Hepatocyte (in vitro differentiated cells): ENCODE measurements around the gene SNRNP27. TPM values are rescaled to one million over a fixed set of nuclear protein-coding genes. Genes with fewer than 3 reads are reported as not detected.

Source experiments
- DNase-seq: peaks from one replicate; pipeline ENCODE4 v3.0.0-alpha.2; 2016; ENCODE audit warnings: low spot score
- H2AFZ ChIP-seq: fragments of 200-600 bp; sonication (generic); 2 replicates; pipeline ENCODE4 v1.6.0; 2016; ENCODE audit warnings: antibody characterized with exemption, mild to moderate bottlenecking
- H3K27ac ChIP-seq: fragments of 200-600 bp; sonication (generic); 2 replicates; pipeline ENCODE4 v1.5.1; 2016; ENCODE audit warnings: mild to moderate bottlenecking
- H3K27me3 ChIP-seq: fragments of 200-600 bp; sonication (generic); 2 replicates; pipeline ENCODE4 v1.6.1; 2016
- H3K36me3 ChIP-seq: fragments of 200-600 bp; sonication (generic); replicated peaks from 2 replicates; pipeline ENCODE4 v1.5.1; 2016; ENCODE audit warnings: low read depth; ENCODE audit not compliant: insufficient read depth
- H3K4me1 ChIP-seq: fragments of 200-600 bp; sonication (generic); 2 replicates; pipeline ENCODE4 v1.5.1; 2016; ENCODE audit warnings: mild to moderate bottlenecking, moderate library complexity; ENCODE audit not compliant: insufficient read depth
- H3K4me2 ChIP-seq: fragments of 200-600 bp; sonication (generic); 2 replicates; pipeline ENCODE4 v1.6.0; 2016
- H3K4me3 ChIP-seq: fragments of 200-600 bp; sonication (generic); 2 replicates; pipeline ENCODE4 v1.5.1; 2016; ENCODE audit warnings: mild to moderate bottlenecking
- H3K79me2 ChIP-seq: fragments of 200-600 bp; sonication (generic); 2 replicates; pipeline ENCODE4 v1.6.0; 2017; ENCODE audit warnings: mild to moderate bottlenecking
- H3K9me2 ChIP-seq: fragments of 200-600 bp; sonication (generic); replicated peaks from 2 replicates; pipeline ENCODE4 v1.6.0; 2017; ENCODE audit warnings: mild to moderate bottlenecking; ENCODE audit not compliant: insufficient read depth
- H3K9me3 ChIP-seq: fragments of 200-600 bp; sonication (generic); 2 replicates; pipeline ENCODE4 v1.5.1; 2016; ENCODE audit warnings: low read depth, mild to moderate bottlenecking
- H4K20me1 ChIP-seq: fragments of 200-600 bp; sonication (generic); 2 replicates; pipeline ENCODE4 v1.6.0; 2016; ENCODE audit warnings: mild to moderate bottlenecking; ENCODE audit not compliant: insufficient read depth, poor library complexity, severe bottlenecking
- EZH2 ChIP-seq: fragments of 200-600 bp; sonication (generic); IDR thresholded peaks from 2 replicates; pipeline ENCODE4 v1.6.1; 2016; ENCODE audit warnings: antibody characterized with exemption, mild to moderate bottlenecking, borderline replicate concordance
- EZH2phosphoT487 ChIP-seq: fragments of 200-600 bp; sonication (generic); IDR thresholded peaks from one replicate; pipeline ENCODE4 v1.6.1; 2018; ENCODE audit warnings: antibody characterized with exemption, mild to moderate bottlenecking, low read depth, moderate library complexity; ENCODE audit not compliant: unreplicated experiment, severe bottlenecking
- WGBS: methylation state at CpG from one replicate; pipeline ENCODE4 v1.1.6; 2016; ENCODE audit warnings: low lambda C conversion rate; ENCODE audit errors: missing lambda C conversion rate; 5-methylcytosine and 5-hydroxymethylcytosine counted together
- polyA plus RNA-seq: library from polyadenylated mRNA; unstranded; fragments of >200 nt; fragmentation: Nextera tagmentation; extraction: Ambion mirVana; gene quantifications from 2 replicates; pipeline ENCODE4 v1.2.1, GENCODE V29; 2016
- total RNA-seq: library from RNA; depleted of rRNA; stranded (reverse); fragments of >200 nt; gene quantifications from 2 replicates; pipeline ENCODE4 v1.2.3, GENCODE V29; 2014
- TF ChIP-seq, protein P1 (sequence below): fragments of 200-600 bp; sonication (generic); IDR thresholded peaks from 2 replicates; pipeline ENCODE4 v1.5.1; 2016; ENCODE audit warnings: antibody characterized with exemption, mild to moderate bottlenecking; ENCODE audit not compliant: poor library complexity

The SNRNP27 gene
- total and polyA plus RNA-seq, 2 experiments from 2014 or later: 58.4 to 65.5 TPM

DNA sequence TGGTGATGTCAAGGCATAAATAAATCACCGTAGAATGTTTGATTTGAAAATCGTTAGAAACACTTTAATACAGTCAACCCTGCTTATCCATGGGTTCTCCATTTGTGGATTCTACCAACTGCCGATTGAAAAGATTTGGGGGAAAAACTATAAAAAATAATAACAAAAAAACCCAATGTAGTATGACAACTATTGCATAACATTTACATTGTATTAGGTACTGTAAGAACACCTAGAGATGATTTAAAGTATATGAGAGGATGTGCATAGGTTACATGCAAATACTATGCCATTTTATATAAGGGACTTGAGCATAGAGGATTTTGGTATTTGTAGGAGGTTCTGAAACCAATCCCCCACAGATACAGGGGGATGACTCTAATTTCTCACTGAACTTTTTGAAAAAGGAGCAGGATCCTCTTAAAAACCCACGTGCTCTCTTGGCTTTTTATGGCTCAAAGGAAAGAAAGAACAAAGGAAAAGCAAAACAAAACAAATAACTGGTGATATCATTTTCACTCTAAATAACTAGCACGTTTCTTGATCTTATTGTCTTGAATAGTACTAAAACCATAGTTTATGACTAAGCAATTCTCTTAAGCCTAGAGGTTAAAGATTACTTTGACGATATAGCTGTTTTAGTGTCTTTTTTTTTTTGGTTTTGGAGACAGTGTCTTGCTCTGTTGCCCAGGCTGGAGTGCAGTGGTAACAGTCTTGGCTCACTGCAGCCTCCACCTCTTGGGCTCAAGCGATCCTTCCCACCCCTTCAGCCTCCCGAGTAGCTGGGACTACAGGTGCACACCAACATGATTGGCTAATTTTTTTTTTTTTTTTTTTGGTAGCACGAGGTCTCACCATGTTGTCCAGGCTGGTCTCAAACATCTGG, 47.3 kb upstream of the SNRNP27 start:
- no peak overlapping the region for H2AFZ ChIP-seq
- no peak overlapping the region for H3K27ac ChIP-seq
- H3K9me3 ChIP-seq: no peaks in the 10 kb centered on the region
- no peaks in the 10 kb centered on the region for H3K4me1 ChIP-seq
- no peak for DNase-seq
- no peaks in the 10 kb centered on the region for H3K79me2 ChIP-seq
- H3K4me2 ChIP-seq: no peak overlapping the region
- 86% methylated on average over 9 of the region's 9 CpGs for WGBS
- TF ChIP-seq, protein P1, sequence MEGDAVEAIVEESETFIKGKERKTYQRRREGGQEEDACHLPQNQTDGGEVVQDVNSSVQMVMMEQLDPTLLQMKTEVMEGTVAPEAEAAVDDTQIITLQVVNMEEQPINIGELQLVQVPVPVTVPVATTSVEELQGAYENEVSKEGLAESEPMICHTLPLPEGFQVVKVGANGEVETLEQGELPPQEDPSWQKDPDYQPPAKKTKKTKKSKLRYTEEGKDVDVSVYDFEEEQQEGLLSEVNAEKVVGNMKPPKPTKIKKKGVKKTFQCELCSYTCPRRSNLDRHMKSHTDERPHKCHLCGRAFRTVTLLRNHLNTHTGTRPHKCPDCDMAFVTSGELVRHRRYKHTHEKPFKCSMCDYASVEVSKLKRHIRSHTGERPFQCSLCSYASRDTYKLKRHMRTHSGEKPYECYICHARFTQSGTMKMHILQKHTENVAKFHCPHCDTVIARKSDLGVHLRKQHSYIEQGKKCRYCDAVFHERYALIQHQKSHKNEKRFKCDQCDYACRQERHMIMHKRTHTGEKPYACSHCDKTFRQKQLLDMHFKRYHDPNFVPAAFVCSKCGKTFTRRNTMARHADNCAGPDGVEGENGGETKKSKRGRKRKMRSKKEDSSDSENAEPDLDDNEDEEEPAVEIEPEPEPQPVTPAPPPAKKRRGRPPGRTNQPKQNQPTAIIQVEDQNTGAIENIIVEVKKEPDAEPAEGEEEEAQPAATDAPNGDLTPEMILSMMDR: no peak
- no peak for TF ChIP-seq EZH2
- no peak for TF ChIP-seq EZH2phosphoT487
- no peaks in the 10 kb centered on the region for H3K36me3 ChIP-seq
- H3K27me3 ChIP-seq: no peaks in the 10 kb centered on the region
- H3K9me2 ChIP-seq: no peaks in the 10 kb centered on the region
- H3K4me3 ChIP-seq: no peak overlapping the region
- no peaks in the 10 kb centered on the region for H4K20me1 ChIP-seq

DNA sequence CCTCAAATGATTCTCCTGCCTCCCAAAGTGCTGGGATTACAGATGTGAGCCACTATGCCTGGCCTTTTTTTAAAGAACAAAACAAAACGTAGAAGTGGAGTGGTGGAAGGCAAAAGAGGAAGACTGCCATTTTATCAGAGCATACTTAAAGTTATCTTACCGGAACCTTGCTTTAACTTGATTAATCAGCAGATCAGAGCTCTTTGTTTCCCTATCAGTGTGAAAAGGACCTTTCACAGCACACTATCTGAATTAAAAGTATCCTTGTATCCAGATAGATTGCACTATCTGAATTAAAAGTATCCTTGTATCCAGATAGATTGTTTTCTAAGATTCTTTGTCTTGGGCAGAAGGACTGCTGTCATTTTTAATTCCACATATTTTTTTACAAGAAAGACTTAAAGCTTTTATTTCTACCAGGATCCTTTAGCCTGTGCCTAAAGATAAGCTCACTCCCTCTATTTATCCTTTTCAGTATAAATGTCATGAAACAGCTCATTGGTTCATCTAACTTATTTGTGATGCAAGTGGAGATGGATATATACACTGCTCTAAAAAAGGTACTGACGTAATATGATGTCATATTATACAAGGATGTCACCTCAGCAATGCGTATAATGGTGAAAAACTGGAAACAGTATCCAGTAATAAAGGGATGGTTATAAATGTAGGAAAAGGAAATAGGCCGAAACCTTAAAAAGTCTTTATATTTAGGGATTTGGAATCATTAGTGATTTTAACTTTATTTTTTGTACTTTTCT, 46.5 kb upstream of the SNRNP27 start:
- no peak for DNase-seq
- no peaks in the 10 kb centered on the region for H3K27me3 ChIP-seq
- no peaks in the 10 kb centered on the region for H3K4me1 ChIP-seq
- no peak overlapping the region for H3K27ac ChIP-seq
- WGBS: 93% methylated on average over 5 of the region's 5 CpGs
- TF ChIP-seq, protein P1: no peak
- no peak for TF ChIP-seq EZH2phosphoT487
- no peak for TF ChIP-seq EZH2
- H3K9me3 ChIP-seq: no peaks in the 10 kb centered on the region
- no peaks in the 10 kb centered on the region for H4K20me1 ChIP-seq
- no peaks in the 10 kb centered on the region for H3K9me2 ChIP-seq
- no peak overlapping the region for H3K4me2 ChIP-seq
- H3K79me2 ChIP-seq: no peaks in the 10 kb centered on the region
- H2AFZ ChIP-seq: no peak overlapping the region
- H3K4me3 ChIP-seq: no peak overlapping the region
- H3K36me3 ChIP-seq: no peaks in the 10 kb centered on the region

DNA sequence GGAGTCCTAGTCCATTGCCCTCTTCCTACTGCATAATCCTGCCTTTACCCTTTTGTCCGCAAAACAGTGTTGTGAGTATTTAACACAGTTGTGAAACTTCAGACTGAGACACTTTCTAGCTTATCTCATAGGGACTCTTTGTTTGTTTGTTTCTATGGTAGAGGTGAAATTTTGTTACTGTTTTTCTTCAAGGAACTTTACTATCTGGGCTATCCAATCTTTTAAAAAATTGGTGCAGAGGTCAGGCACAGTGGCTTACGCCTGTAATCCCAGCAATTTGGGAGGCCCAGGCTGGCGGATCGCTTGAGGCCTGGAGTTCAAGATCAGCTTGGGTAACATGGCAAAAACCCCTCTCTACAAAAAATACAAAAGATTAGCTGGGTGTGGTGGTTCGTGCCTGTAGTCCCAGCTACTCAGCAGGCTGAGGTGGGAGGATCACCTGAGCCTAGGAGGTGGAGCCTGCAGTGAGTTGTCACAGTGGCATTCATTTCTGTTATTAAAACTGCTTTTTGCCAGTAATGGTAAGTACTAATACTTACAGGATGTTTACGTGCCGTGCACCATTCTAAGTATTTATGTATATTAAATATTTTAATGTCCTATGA, 45.5 kb upstream of the SNRNP27 start:
- Histone ChIP-seq H3K36me3 (no peaks in the 10 kb centered on the region), H3K79me2 (no peaks in the 10 kb centered on the region), H3K27ac (peak overlapping the region; percentile 49), H4K20me1 (no peaks in the 10 kb centered on the region), H3K4me1 (no peaks in the 10 kb centered on the region), H3K9me2 (no peaks in the 10 kb centered on the region), H3K9me3 (no peaks in the 10 kb centered on the region), H3K27me3 (no peaks in the 10 kb centered on the region), H2AFZ (no peak overlapping the region), H3K4me2 (no peak overlapping the region), H3K4me3 (no peak overlapping the region)
- DNase-seq: no peak
- 86% methylated on average over 7 of the region's 7 CpGs for WGBS
- TF ChIP-seq EZH2phosphoT487: no peak
- TF ChIP-seq, protein P1: no peak
- TF ChIP-seq EZH2: no peak
